ENCODE measurements around the gene PRICKLE4. TPM values are rescaled to one million over a fixed set of nuclear protein-coding genes. Genes with fewer than 3 reads are reported as not detected.
A peak's percentile ranks its signal among the peaks of the same experiment; 100 is the strongest.

The PRICKLE4 gene
- total and polyA plus RNA-seq, 2 of the 4 experiments (the other 2 are of a cell fraction): 0.72 TPM; not detected in 1

DNA sequence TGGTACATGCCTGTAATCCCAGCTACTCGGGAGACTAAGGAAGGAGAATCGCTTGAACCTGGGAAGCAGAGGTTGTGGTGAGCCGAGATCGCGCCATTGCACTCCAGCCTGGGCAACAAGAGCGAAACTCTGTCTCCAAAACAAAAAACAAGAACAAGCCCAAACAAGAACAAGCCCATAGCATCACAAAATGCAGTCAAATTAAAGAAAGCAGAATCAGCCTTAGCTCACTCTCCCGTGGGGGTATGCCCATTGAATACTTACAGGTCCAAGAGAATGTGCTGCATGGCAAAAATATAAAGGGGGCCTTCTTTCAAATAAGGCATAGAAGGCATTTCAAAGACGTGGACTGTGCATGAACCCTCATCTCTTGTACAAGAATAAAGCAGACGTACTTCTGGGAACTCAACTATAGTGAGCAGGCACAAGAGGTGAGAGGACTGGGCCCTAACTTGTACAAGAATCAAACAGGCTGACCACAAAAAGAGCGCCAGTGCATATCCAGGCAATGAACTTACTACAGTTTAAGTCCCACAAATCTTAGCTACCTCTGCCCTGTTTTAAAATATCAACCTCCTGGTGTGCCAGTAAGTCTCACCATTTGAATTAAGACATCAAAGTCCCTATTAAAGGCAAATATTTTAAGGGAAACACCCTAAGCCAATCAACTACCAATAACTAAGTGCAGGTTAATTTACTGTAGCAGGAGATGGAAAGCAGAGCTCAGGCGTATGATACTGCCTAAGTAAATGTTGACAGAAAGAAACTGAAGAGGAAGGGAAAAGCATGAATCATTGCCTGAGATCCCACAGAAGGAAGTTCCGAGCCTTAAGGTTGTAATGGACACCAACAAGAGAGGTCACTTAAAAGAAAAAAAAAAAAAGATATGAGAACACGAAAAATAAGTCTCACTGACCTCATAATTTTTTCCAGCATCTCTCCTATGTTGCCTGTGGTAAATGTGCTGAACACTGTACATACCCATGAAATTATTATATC, 44.3 kb downstream of the PRICKLE4 start:
- peak; percentile 76 for ATAC-seq (ENCODE audit: low read depth)
- no peak overlapping the region for H2BK5ac ChIP-seq (ENCODE audit: low read depth, low read length, poor library complexity, severe bottlenecking)
- H3K27ac ChIP-seq (ENCODE audit: insufficient read depth, low read length): no peak overlapping the region
- dilution Hi-C loops (cut with HindIII; ENCODE audit: low sequenced_read_pairs, unreplicated experiment) (no loop called here), intact Hi-C loops (cut with micrococcal nuclease) (no loop called here), in situ Hi-C loops (cut with MboI; ENCODE audit: low sequenced_read_pairs) (no loop called here)
- no peaks in the 10 kb centered on the region for H3K9me3 ChIP-seq (ENCODE audit: control insufficient read depth, insufficient read depth, low read length)
- POLR2A ChIA-PET (ENCODE audit: unreplicated experiment): interaction anchor here (0.5 kb wide), 1 partner anchor 37 kb away, joined by 3 read pairs; no protein-coding TSS in a partner anchor
- H4K91ac ChIP-seq (ENCODE audit: insufficient read depth, low read depth, low read length): no peak overlapping the region
- H2AFZ ChIP-seq (replicated peaks; ENCODE audit: low read length, poor library complexity): no peak overlapping the region
- no peaks in the 10 kb centered on the region for H3K27me3 ChIP-seq (ENCODE audit: control insufficient read depth, insufficient read depth, low read length)
- no peaks in the 10 kb centered on the region for H3K9me1 ChIP-seq (ENCODE audit: insufficient read depth, low read length)
- H2BK20ac ChIP-seq (ENCODE audit: low read depth, low read length): no peak overlapping the region
- H3K4me1 ChIP-seq (ENCODE audit: control insufficient read depth, insufficient read depth, low read length): no peaks in the 10 kb centered on the region
- no peak overlapping the region for H3K4me3 ChIP-seq (ENCODE audit: insufficient read depth, low read depth, low read length)
- H3K4me2 ChIP-seq (ENCODE audit: low read depth, low read length): no peak overlapping the region
- BruUV-seq (replicated peaks): no TSS peak
- H4K8ac ChIP-seq (ENCODE audit: low read depth in 2 of 2, low read length in 2 of 2): no peak overlapping the region
- H2BK120ac ChIP-seq (ENCODE audit: low read depth, low read length): no peak overlapping the region
- no peak overlapping the region for H3K4ac ChIP-seq (ENCODE audit: low read depth, low read length)
- H3K79me1 ChIP-seq (ENCODE audit: low read depth in 1 of 2, low read length in 2 of 2): no peaks in the 10 kb centered on the region
- no peak overlapping the region for H3K14ac ChIP-seq (replicated peaks; ENCODE audit: low read depth, low read length)
- H3K9ac ChIP-seq (ENCODE audit: low read depth, low read length): no peak overlapping the region
- H4K20me1 ChIP-seq (ENCODE audit: insufficient read depth, low read length): no peaks in the 10 kb centered on the region
- H2AK9ac ChIP-seq (replicated peaks; ENCODE audit: low read depth, low read length, poor library complexity): no peak overlapping the region
- H3K36me3 ChIP-seq (ENCODE audit: control insufficient read depth, insufficient read depth, low read length): no peaks in the 10 kb centered on the region
- DNase-seq: peak; percentile 76
- TF ChIP-seq RCOR1 (IDR thresholded peaks at IDR 0.05; ENCODE audit: insufficient replicate concordance, low read length) (no peak), CTCF (conservative IDR thresholded peaks at IDR 0.05; ENCODE audit: low read depth, low read length) (no peak)
- CTCF ChIA-PET: no interaction called here
- no peak overlapping the region for H2BK15ac ChIP-seq (ENCODE audit: low read depth, low read length)
- no peak overlapping the region for H3K56ac ChIP-seq (ENCODE audit: extremely low read depth, insufficient read depth, low read length)
- H3K18ac ChIP-seq (ENCODE audit: low read depth, low read length): no peak overlapping the region
- 89% methylated on average over 4 of the region's 13 CpGs; no CpG with 5 or more reads in 1 of the 2 experiments for WGBS, 2 experiments (ENCODE audit: extremely low coverage in 2 of 2, insufficient read length in 1 of 2)
- H2AK5ac ChIP-seq (ENCODE audit: low read depth, low read length): no peak overlapping the region
- no peak overlapping the region for H4K5ac ChIP-seq (ENCODE audit: low read depth, low read length)
- H3K23ac ChIP-seq (ENCODE audit: low read depth, low read length): no peak overlapping the region
